Activated CD4-positive, alpha-beta memory T cell treated with anti-CD3 and anti-CD28 coated beads, Interleukin-2, amount 10 ng/mL, durations not matched to agents 7 days and 5 days (primary cell): ENCODE data around the gene MYL9. TPM values are rescaled to one million over a fixed set of nuclear protein-coding genes. Genes with fewer than 3 reads are reported as not detected.
A peak's percentile ranks its signal among the peaks of the same experiment; 100 is the strongest.

ENCODE experiments used
- CTCF ChIA-PET: fragments of 350-600 bp; sonication (Branson Sonifier 250); formaldehyde crosslinking; loops from one replicate; lab custom pipeline; 2021; ENCODE audit warnings: antibody characterized with exemption, inconsistent platforms; lab: Charles Lee
- POLR2A ChIA-PET: fragments of 350-600 bp; sonication (Branson Sonifier 250); formaldehyde crosslinking; loops from one replicate; lab custom pipeline; 2021; ENCODE audit warnings: antibody characterized with exemption; lab: Charles Lee
- DNase-seq: peaks from one replicate; pipeline ENCODE4 v3.0.0-alpha.2; 2020
- H3K27ac Mint-ChIP-seq: one replicate; pipeline ENCODE4 v1.8.0; 2021; ENCODE audit warnings: mild to moderate bottlenecking, mixed read lengths
- H3K27me3 Mint-ChIP-seq: one replicate; pipeline ENCODE4 v1.8.0; 2021; ENCODE audit warnings: mixed read lengths
- H3K36me3 Mint-ChIP-seq: one replicate; pipeline ENCODE4 v1.8.0; 2021; ENCODE audit warnings: low read depth, mixed read lengths
- H3K4me1 Mint-ChIP-seq: one replicate; pipeline ENCODE4 v1.8.0; 2021; ENCODE audit warnings: mixed read lengths
- H3K4me3 Mint-ChIP-seq: one replicate; pipeline ENCODE4 v1.8.0; 2021; ENCODE audit warnings: mild to moderate bottlenecking, mixed read lengths
- H3K9me3 Mint-ChIP-seq: one replicate; pipeline ENCODE4 v1.8.0; 2021; ENCODE audit warnings: mixed read lengths
- total RNA-seq, 2 experiments: library from RNA; stranded (reverse); gene quantifications; one replicate each; pipeline ENCODE4 v1.2.3, GENCODE V29; 2021

The MYL9 gene
- 1 to 10 TPM; 1.1 to 1.7 TPM for total RNA-seq

- Mint-ChIP-seq H3K4me3 (no peak within 1 kb of the TSS), H3K9me3 (no peaks in the 10 kb centered on the region)
These were observed at the start of gene MYL9 for GRCh38 chr20:36541227-36541767. TSS of gene MYL9 (plus strand) at chr20:36541519. CDS start at chr20:36544885, 3,366 bp downstream.

GRCh38 chr20:36491901-36492617 is 49.3 kb upstream of the MYL9 start:
- POLR2A ChIA-PET, result interaction anchor here (0.7 to 2.6 kb wide), 12 partner anchors 9 to 255 kb away, joined by 3 to 20 read pairs (median 5); partner anchors contain the start of genes RAB5IF and TGIF2
- Mint-ChIP-seq H3K36me3 (peaks cover 2% of the 10 kb centered on the region), H3K4me1 (peaks cover 40% of the 10 kb centered on the region), H3K4me3 (peak overlapping the region; percentile 21), H3K27me3 (no peaks in the 10 kb centered on the region), H3K9me3 (no peaks in the 10 kb centered on the region), H3K27ac (peak overlapping the region; percentile 89)
- CTCF ChIA-PET, result interaction anchor here (0.5 to 2.6 kb wide), 16 partner anchors 9 to 334 kb away, joined by 3 to 10 read pairs (median 4); partner anchors contain the start of genes DSN1 and RAB5IF
- DNase-seq, result peak; percentile 79

More at GRCh38 chr20:36541227-36541767, at the start of gene MYL9:
- no peak for DNase-seq
- Mint-ChIP-seq H3K4me1 (no peaks in the 10 kb centered on the region), H3K36me3 (no peaks in the 10 kb centered on the region), H3K27me3 (peaks cover 1% of the 10 kb centered on the region), H3K27ac (no peak within 1 kb of the TSS)
- CTCF ChIA-PET, result no interaction called here
- POLR2A ChIA-PET, result no interaction called here

GRCh38 chr20:36493051-36493800 is 48.1 kb upstream of the MYL9 start:
- Mint-ChIP-seq H3K4me3 (no peak overlapping the region), H3K4me1 (peaks cover 40% of the 10 kb centered on the region), H3K9me3 (no peaks in the 10 kb centered on the region), H3K27ac (peak overlapping the region; percentile 34), H3K36me3 (peaks cover 3% of the 10 kb centered on the region), H3K27me3 (no peaks in the 10 kb centered on the region)
- CTCF ChIA-PET, result interaction anchor here (0.6 to 2.6 kb wide), 12 partner anchors 13 to 1714 kb away, joined by 3 to 10 read pairs (median 4); no protein-coding TSS in a partner anchor
- peak; percentile 35 for DNase-seq
- POLR2A ChIA-PET, result interaction anchor here (1.4 to 2.5 kb wide), 6 partner anchors 13 to 112 kb away, joined by 4 to 20 read pairs (median 7); partner anchors contain the start of gene RAB5IF

GRCh38 chr20:36493801-36494114 is 47.6 kb upstream of the MYL9 start:
- Mint-ChIP-seq H3K36me3 (peaks cover 5% of the 10 kb centered on the region), H3K4me3 (no peak overlapping the region), H3K9me3 (no peaks in the 10 kb centered on the region), H3K4me1 (peaks cover 40% of the 10 kb centered on the region), H3K27ac (peak overlapping the region; percentile 21), H3K27me3 (no peaks in the 10 kb centered on the region)
- ChIA-PET POLR2A (no interaction called here), CTCF (interaction anchor here (0.6 to 2.6 kb wide), 5 partner anchors 13 to 291 kb away, joined by 3 to 8 read pairs (median 4); no protein-coding TSS in a partner anchor)
- DNase-seq, result no peak

- POLR2A ChIA-PET, result no interaction called here
- Mint-ChIP-seq H3K36me3 (peaks cover 11% of the 10 kb centered on the region), H3K9me3 (no peaks in the 10 kb centered on the region), H3K27ac (no peak overlapping the region), H3K4me1 (peaks cover 23% of the 10 kb centered on the region), H3K4me3 (no peak overlapping the region), H3K27me3 (no peaks in the 10 kb centered on the region)
- CTCF ChIA-PET, result interaction anchor here (1.4 kb wide), 1 partner anchor 30 kb away, joined by 3 read pairs; no protein-coding TSS in a partner anchor
- DNase-seq, result no peak
These were observed 44.3 kb upstream of the MYL9 start for GRCh38 chr20:36496707-36497669.

GRCh38 chr20:36497856-36498255 is 43.5 kb upstream of the MYL9 start:
- ChIA-PET CTCF (interaction anchor here (1.4 kb wide), 1 partner anchor 31 kb away, joined by 3 read pairs; no protein-coding TSS in a partner anchor), POLR2A (no interaction called here)
- DNase-seq, result no peak
- Mint-ChIP-seq H3K27me3 (no peaks in the 10 kb centered on the region), H3K27ac (no peak overlapping the region), H3K9me3 (no peaks in the 10 kb centered on the region), H3K4me3 (no peak overlapping the region), H3K36me3 (peaks cover 11% of the 10 kb centered on the region), H3K4me1 (peaks cover 15% of the 10 kb centered on the region)

DNA sequence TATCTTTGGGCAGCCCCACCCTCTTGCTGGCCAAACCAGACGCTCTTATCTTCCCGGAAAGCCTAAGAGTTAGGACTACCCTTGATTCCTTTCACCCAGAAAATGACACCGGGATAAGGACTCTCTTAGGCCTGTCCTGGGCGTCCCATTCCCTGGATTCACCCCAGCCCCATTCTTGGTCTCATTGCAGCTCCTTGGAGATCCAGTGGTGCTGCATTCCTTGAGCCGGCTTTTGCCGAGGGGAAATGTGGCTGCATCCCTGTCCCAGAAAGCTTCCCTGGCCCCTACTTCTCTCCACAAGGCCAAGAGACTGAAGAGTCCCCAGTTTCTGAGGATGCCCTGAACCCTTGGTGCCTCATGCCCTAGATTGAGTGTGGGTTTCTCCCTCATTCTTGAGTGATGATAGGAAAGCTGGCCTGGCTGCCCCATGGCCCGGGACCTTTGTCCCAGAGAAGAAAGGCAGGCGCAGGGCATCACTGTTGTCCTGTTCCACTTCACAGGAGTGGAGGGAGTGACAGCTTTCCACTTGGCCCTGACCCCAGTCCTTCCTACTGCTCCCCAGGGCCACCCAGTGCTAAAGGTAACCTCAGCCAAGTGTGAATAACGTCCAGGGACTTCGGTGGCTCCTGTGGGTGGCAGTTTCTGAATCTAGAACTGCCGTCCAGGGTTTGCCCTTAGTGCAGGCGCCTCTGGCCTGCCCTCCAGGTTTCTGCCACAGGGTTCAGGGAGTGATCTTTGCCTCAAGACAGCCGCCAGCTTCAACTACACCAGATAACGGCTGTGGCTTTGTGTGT is 42.7 kb upstream of the MYL9 start:
- no peaks in the 10 kb centered on the region for H3K9me3 Mint-ChIP-seq
- peaks cover 14% of the 10 kb centered on the region for H3K36me3 Mint-ChIP-seq
- H3K4me1 Mint-ChIP-seq, result peaks cover 8% of the 10 kb centered on the region
- H3K27ac Mint-ChIP-seq, result no peak overlapping the region
- no peak for DNase-seq
- H3K27me3 Mint-ChIP-seq, result no peaks in the 10 kb centered on the region
- CTCF ChIA-PET, result interaction anchor here (0.5 kb wide), 1 partner anchor 106 kb away, joined by 3 read pairs; no protein-coding TSS in a partner anchor
- H3K4me3 Mint-ChIP-seq, result no peak overlapping the region
- POLR2A ChIA-PET, result no interaction called here

GRCh38 chr20:36499211-36499610 is 42.1 kb upstream of the MYL9 start:
- DNase-seq, result no peak
- Mint-ChIP-seq H3K27ac (no peak overlapping the region), H3K4me1 (peaks cover 3% of the 10 kb centered on the region), H3K4me3 (no peak overlapping the region), H3K27me3 (no peaks in the 10 kb centered on the region), H3K9me3 (no peaks in the 10 kb centered on the region), H3K36me3 (peaks cover 16% of the 10 kb centered on the region)
- ChIA-PET CTCF (no interaction called here), POLR2A (no interaction called here)

- H3K27ac Mint-ChIP-seq, result no peak overlapping the region
- POLR2A ChIA-PET, result interaction anchor here (1.3 kb wide), 1 partner anchor 11 kb away, joined by 4 read pairs; no protein-coding TSS in a partner anchor
- H3K36me3 Mint-ChIP-seq, result peaks cover 20% of the 10 kb centered on the region
These were observed 41.4 kb upstream of the MYL9 start for GRCh38 chr20:36499723-36500501.

DNA sequence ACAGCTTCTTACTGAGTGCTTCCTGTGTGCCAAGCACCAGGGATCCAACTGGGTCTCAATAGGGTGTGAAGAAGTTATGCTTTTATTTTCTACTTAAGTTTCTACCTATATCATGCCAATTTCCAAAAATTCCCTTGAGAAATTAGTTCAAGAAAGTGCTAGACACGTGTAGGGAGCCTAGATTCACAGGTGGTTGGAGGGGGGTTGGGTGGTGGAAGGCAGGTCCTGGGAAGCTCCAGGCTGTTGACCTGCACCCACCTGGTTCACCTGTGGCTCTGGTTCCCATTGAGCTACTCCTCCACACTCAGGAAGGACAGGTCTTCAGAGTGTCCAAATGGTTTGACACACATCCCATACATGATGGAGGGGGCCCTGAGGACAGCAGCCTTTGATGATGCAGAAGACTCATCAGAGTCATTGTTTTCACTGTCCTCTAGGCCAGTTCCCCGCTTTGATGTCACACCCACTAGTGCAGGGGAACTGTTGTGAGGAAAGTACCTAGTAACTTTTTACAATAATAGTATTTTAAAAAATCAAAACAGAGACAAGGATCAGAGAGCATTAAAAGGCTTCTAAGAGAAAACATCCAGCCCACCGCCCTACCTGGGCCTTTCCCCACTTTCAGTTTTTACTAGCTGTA is 39.8 kb upstream of the MYL9 start:
- POLR2A ChIA-PET, result interaction anchor here (0.7 kb wide), 1 partner anchor 10 kb away, joined by 4 read pairs; no protein-coding TSS in a partner anchor
- Mint-ChIP-seq H3K36me3 (peaks cover 19% of the 10 kb centered on the region), H3K4me1 (peaks cover 3% of the 10 kb centered on the region), H3K9me3 (no peaks in the 10 kb centered on the region), H3K27me3 (no peaks in the 10 kb centered on the region), H3K27ac (no peak overlapping the region), H3K4me3 (no peak overlapping the region)
- CTCF ChIA-PET, result interaction anchor here (0.6 to 1.4 kb wide), 2 partner anchors 9 to 148 kb away, joined by 3 to 4 read pairs; no protein-coding TSS in a partner anchor
- no peak for DNase-seq

More at GRCh38 chr20:36499723-36500501, 41.4 kb upstream of the MYL9 start:
- no peak for DNase-seq
- no peak overlapping the region for H3K4me3 Mint-ChIP-seq
- H3K9me3 Mint-ChIP-seq, result no peaks in the 10 kb centered on the region
- no peaks in the 10 kb centered on the region for H3K4me1 Mint-ChIP-seq
- no peaks in the 10 kb centered on the region for H3K27me3 Mint-ChIP-seq
- CTCF ChIA-PET, result interaction anchor here (0.7 to 1.4 kb wide), 2 partner anchors 8 to 66 kb away, joined by 4 read pairs; no protein-coding TSS in a partner anchor
